Measurements from ENCODE around the gene OR4N5. TPM values are rescaled to one million over a fixed set of nuclear protein-coding genes. Genes with fewer than 3 reads are reported as not detected.
"Not testable (repeated sequence)": the region's sequence is repeated elsewhere in the genome, so short reads cannot be mapped to it uniquely, and the experiment has no call there.

The OR4N5 gene
- polyA plus RNA-seq, 1 donor from 2014 or later: not detected

- H3K9me3 ChIP-seq (ENCODE audit: low read length); H3K27me3 ChIP-seq (ENCODE audit: insufficient read depth, low read depth, low read length); H2AFZ ChIP-seq (ENCODE audit: low read depth, low read length); H3K4me3 ChIP-seq (ENCODE audit: low read length); H3K9me2 ChIP-seq (ENCODE audit: insufficient read depth, low read length); H3K27ac ChIP-seq (ENCODE audit: low read length); H3K4me2 ChIP-seq (ENCODE audit: low read length); H4K20me1 ChIP-seq (ENCODE audit: insufficient read depth); H3K9ac ChIP-seq (ENCODE audit: low read length); H3K79me2 ChIP-seq (replicated peaks; ENCODE audit: insufficient read depth, low read length); H3F3A ChIP-seq (ENCODE audit: insufficient read depth, low read length, poor library complexity, severe bottlenecking); H3K36me3 ChIP-seq (ENCODE audit: insufficient read depth, low read length): not testable (repeated sequence)
These were observed 35.6 kb downstream of the OR4N5 start for GRCh38 chr14:20174205-20174604.

GRCh38 chr14:20176330-20176729 lies 37.7 kb downstream of the OR4N5 start:
- Histone ChIP-seq H3K27me3 (ENCODE audit: insufficient read depth, low read depth, low read length) (no peaks in the 10 kb centered on the region), H3K9me2 (ENCODE audit: insufficient read depth, low read length) (no peaks in the 10 kb centered on the region), H2AFZ (ENCODE audit: low read depth, low read length) (no peak overlapping the region), H3K36me3 (ENCODE audit: insufficient read depth, low read length) (no peaks in the 10 kb centered on the region), H3K4me2 (ENCODE audit: low read length) (no peak overlapping the region), H4K20me1 (ENCODE audit: insufficient read depth) (no peaks in the 10 kb centered on the region), H3K9me3 (ENCODE audit: low read length) (no peaks in the 10 kb centered on the region), H3F3A (ENCODE audit: insufficient read depth, low read length, poor library complexity, severe bottlenecking) (no peaks in the 10 kb centered on the region), H3K27ac (ENCODE audit: low read length) (no peak overlapping the region), H3K9ac (ENCODE audit: low read length) (no peak overlapping the region), H3K79me2 (replicated peaks; ENCODE audit: insufficient read depth, low read length) (no peaks in the 10 kb centered on the region), H3K4me3 (ENCODE audit: low read length) (no peak overlapping the region)
- TF ChIP-seq RAD21 (conservative IDR thresholded peaks at IDR 0.05): no peak
- no peak for TF ChIP-seq CTCF (IDR thresholded peaks at IDR 0.05; ENCODE audit: poor library complexity, severe bottlenecking)
- no peak for TF ChIP-seq SMC3 (conservative IDR thresholded peaks at IDR 0.05; ENCODE audit: poor library complexity)
- TF ChIP-seq MXI1 (conservative IDR thresholded peaks at IDR 0.05; ENCODE audit: poor library complexity, severe bottlenecking): no peak
- no peak for TF ChIP-seq EP300 (conservative IDR thresholded peaks at IDR 0.05; ENCODE audit: poor library complexity, severe bottlenecking)
- no peak for TF ChIP-seq POLR2AphosphoS5 (IDR thresholded peaks at IDR 0.05)
- no peak for TF ChIP-seq EZH2 (IDR thresholded peaks at IDR 0.05; ENCODE audit: borderline replicate concordance, insufficient read depth, low read length, poor library complexity, severe bottlenecking)
- TF ChIP-seq REST (IDR thresholded peaks at IDR 0.05; ENCODE audit: borderline replicate concordance): no peak
- TF ChIP-seq TAF1 (IDR thresholded peaks at IDR 0.05; ENCODE audit: low read depth): no peak

GRCh38 chr14:20177433-20177974 lies 38.9 kb downstream of the OR4N5 start:
- no peak overlapping the region for H3K4me3 ChIP-seq (ENCODE audit: low read length)
- H3K9me3 ChIP-seq (ENCODE audit: low read length): no peaks in the 10 kb centered on the region
- H3K27me3 ChIP-seq (ENCODE audit: insufficient read depth, low read depth, low read length): no peaks in the 10 kb centered on the region
- H3F3A ChIP-seq (ENCODE audit: insufficient read depth, low read length, poor library complexity, severe bottlenecking): no peaks in the 10 kb centered on the region
- no peaks in the 10 kb centered on the region for H3K36me3 ChIP-seq (ENCODE audit: insufficient read depth, low read length)
- H3K4me2 ChIP-seq (ENCODE audit: low read length): no peak overlapping the region
- no peaks in the 10 kb centered on the region for H3K9me2 ChIP-seq (ENCODE audit: insufficient read depth, low read length)
- H3K79me2 ChIP-seq (replicated peaks; ENCODE audit: insufficient read depth, low read length): no peaks in the 10 kb centered on the region
- no peak overlapping the region for H2AFZ ChIP-seq (ENCODE audit: low read depth, low read length)
- TF ChIP-seq TAF1 (IDR thresholded peaks at IDR 0.05; ENCODE audit: low read depth) (no peak), CTCF (IDR thresholded peaks at IDR 0.05; ENCODE audit: poor library complexity, severe bottlenecking) (no peak), EZH2 (IDR thresholded peaks at IDR 0.05; ENCODE audit: borderline replicate concordance, insufficient read depth, low read length, poor library complexity, severe bottlenecking) (no peak), REST (IDR thresholded peaks at IDR 0.05; ENCODE audit: borderline replicate concordance) (no peak), RAD21 (conservative IDR thresholded peaks at IDR 0.05) (no peak), MXI1 (conservative IDR thresholded peaks at IDR 0.05; ENCODE audit: poor library complexity, severe bottlenecking) (no peak), SMC3 (conservative IDR thresholded peaks at IDR 0.05; ENCODE audit: poor library complexity) (no peak), POLR2AphosphoS5 (IDR thresholded peaks at IDR 0.05) (no peak), EP300 (conservative IDR thresholded peaks at IDR 0.05; ENCODE audit: poor library complexity, severe bottlenecking) (no peak)
- H3K9ac ChIP-seq (ENCODE audit: low read length): no peak overlapping the region
- H3K27ac ChIP-seq (ENCODE audit: low read length): no peak overlapping the region
- no peaks in the 10 kb centered on the region for H4K20me1 ChIP-seq (ENCODE audit: insufficient read depth)
